H9 (cell line): ENCODE results near the gene GATA2. TPM values are rescaled to one million over a fixed set of nuclear protein-coding genes. Genes with fewer than 3 reads are reported as not detected.

ENCODE experiments used
- DNase-seq: peaks from one replicate; pipeline ENCODE4 v3.0.0-alpha.2; 2017
- H2AFZ ChIP-seq: one replicate; pipeline ENCODE4 v1.6.1; 2013; ENCODE audit warnings: mild to moderate bottlenecking, low read length, control low read depth, moderate library complexity
- H2AK5ac ChIP-seq: 2 replicates; pipeline ENCODE4 v1.6.1; 2013; ENCODE audit warnings: low read length, control low read depth, mixed read lengths; ENCODE audit not compliant: insufficient read length
- H2BK120ac ChIP-seq: one replicate; pipeline ENCODE4 v1.6.1; 2013; ENCODE audit warnings: low read depth, mild to moderate bottlenecking, low read length, control low read depth, inconsistent platforms; ENCODE audit not compliant: poor library complexity, severe bottlenecking
- H2BK12ac ChIP-seq: 2 replicates; pipeline ENCODE4 v1.6.1; 2013; ENCODE audit warnings: low read length, control low read depth, mixed read lengths, low read depth; ENCODE audit not compliant: insufficient read length
- H2BK15ac ChIP-seq: 2 replicates; pipeline ENCODE4 v1.6.1; 2013; ENCODE audit warnings: low read depth, low read length, control low read depth
- H2BK20ac ChIP-seq: one replicate; pipeline ENCODE4 v1.6.1; 2013; ENCODE audit warnings: low read depth, mild to moderate bottlenecking, low read length, control low read depth, inconsistent platforms; ENCODE audit not compliant: poor library complexity, severe bottlenecking
- H2BK5ac ChIP-seq: 2 replicates; pipeline ENCODE4 v1.6.1; 2013; ENCODE audit warnings: low read length, control low read depth, mixed read lengths; ENCODE audit not compliant: insufficient read length
- H3K14ac ChIP-seq: 2 replicates; pipeline ENCODE4 v1.6.1; 2013; ENCODE audit warnings: low read length, control low read depth; ENCODE audit not compliant: insufficient read depth
- H3K18ac ChIP-seq: 2 replicates; pipeline ENCODE4 v1.6.1; 2013; ENCODE audit warnings: low read depth, mild to moderate bottlenecking, mixed read lengths, low read length, control low read depth; ENCODE audit not compliant: insufficient read length
- H3K23ac ChIP-seq: 2 replicates; pipeline ENCODE4 v1.6.1; 2013; ENCODE audit warnings: low read length, control low read depth, mixed read lengths, low read depth; ENCODE audit not compliant: insufficient read length
- H3K23me2 ChIP-seq: 2 replicates; pipeline ENCODE4 v1.6.1; 2013; ENCODE audit warnings: low read depth, mild to moderate bottlenecking, mixed read lengths, low read length, control low read depth; ENCODE audit not compliant: insufficient read length, poor library complexity, severe bottlenecking
- H3K27ac ChIP-seq: 2 replicates; pipeline ENCODE4 v1.5.1; 2013; ENCODE audit warnings: low read length, control low read depth, mixed read lengths, low read depth; ENCODE audit not compliant: insufficient read length
- H3K27me3 ChIP-seq: 2 replicates; pipeline ENCODE4 v1.6.1; 2013; ENCODE audit warnings: low read length, control low read depth, inconsistent platforms; ENCODE audit not compliant: insufficient read depth
- H3K4ac ChIP-seq: 2 replicates; pipeline ENCODE4 v1.6.1; 2013; ENCODE audit warnings: low read depth, mild to moderate bottlenecking, control low read depth, inconsistent platforms, low read length, moderate library complexity
- H3K4me1 ChIP-seq: 2 replicates; pipeline ENCODE4 v1.6.1; 2013; ENCODE audit warnings: low read length, control low read depth, inconsistent platforms; ENCODE audit not compliant: insufficient read depth
- H3K4me2 ChIP-seq: 2 replicates; pipeline ENCODE4 v1.6.1; 2013; ENCODE audit warnings: low read length, control low read depth, mixed read lengths; ENCODE audit not compliant: insufficient read length, insufficient read depth
- H3K56ac ChIP-seq: 2 replicates; pipeline ENCODE4 v1.6.1; 2013; ENCODE audit warnings: low read depth, mild to moderate bottlenecking, mixed read lengths, low read length, control low read depth; ENCODE audit not compliant: insufficient read length
- H3K79me1 ChIP-seq: 2 replicates; pipeline ENCODE4 v1.6.1; 2013; ENCODE audit warnings: low read depth, mild to moderate bottlenecking, moderate library complexity, low read length, control low read depth, inconsistent platforms; ENCODE audit not compliant: insufficient read depth, poor library complexity, severe bottlenecking
- H3K79me2 ChIP-seq: 2 replicates; pipeline ENCODE4 v1.6.1; 2013; ENCODE audit warnings: low read length, control low read depth, inconsistent platforms; ENCODE audit not compliant: insufficient read depth
- H3K9ac ChIP-seq: 2 replicates; pipeline ENCODE4 v1.6.1; 2013; ENCODE audit warnings: low read length, control low read depth, mixed read lengths; ENCODE audit not compliant: insufficient read length; ENCODE audit errors: extremely low read depth
- H3K9me3 ChIP-seq: one replicate; pipeline ENCODE4 v1.6.1; 2013; ENCODE audit warnings: low read depth, low read length, inconsistent platforms; ENCODE audit not compliant: control insufficient read depth
- H3T11ph ChIP-seq: one replicate; pipeline ENCODE4 v1.6.1; 2013; ENCODE audit warnings: mild to moderate bottlenecking, low read length, control low read depth, inconsistent platforms
- H4K20me1 ChIP-seq: one replicate; pipeline ENCODE4 v1.6.1; 2013; ENCODE audit not compliant: control insufficient read depth, insufficient read length, insufficient read depth
- H4K5ac ChIP-seq: 2 replicates; pipeline ENCODE4 v1.6.1; 2013; ENCODE audit warnings: low read depth, mild to moderate bottlenecking, mixed read lengths, low read length, control low read depth; ENCODE audit not compliant: insufficient read length
- H4K8ac ChIP-seq: replicated peaks from 2 replicates; pipeline ENCODE4 v1.6.1; 2013; ENCODE audit warnings: low read length, control low read depth, mixed read lengths, low read depth; ENCODE audit not compliant: insufficient read length
- H4K91ac ChIP-seq: 2 replicates; pipeline ENCODE4 v1.6.1; 2013; ENCODE audit warnings: low read depth, mild to moderate bottlenecking, moderate library complexity, mixed read lengths, low read length, control low read depth; ENCODE audit not compliant: insufficient read length
- H3K27ac Mint-ChIP-seq, 3 experiments: 2 replicates in 2 of 3; 3 replicates in 1 of 3; pipeline ENCODE4 v1.8.0; 2020 to 2021; ENCODE audit warnings: mixed read lengths in 3 of 3, mild to moderate bottlenecking in 1 of 3, moderate library complexity in 1 of 3
- H3K27me3 Mint-ChIP-seq: 2 replicates; pipeline ENCODE4 v1.8.0; 2021; ENCODE audit warnings: low read depth, mild to moderate bottlenecking, moderate library complexity, mixed read lengths
- H3K36me3 Mint-ChIP-seq, 3 experiments: 2 replicates in 2 of 3; 3 replicates in 1 of 3; pipeline ENCODE4 v1.8.0; 2020 to 2021; ENCODE audit warnings: low read depth in 3 of 3, mixed read lengths in 3 of 3; ENCODE audit not compliant: insufficient read depth in 1 of 3
- H3K4me1 Mint-ChIP-seq, 2 experiments: 2 replicates each; pipeline ENCODE4 v1.8.0; 2020; ENCODE audit warnings: mixed read lengths in 2 of 2
- H3K4me3 Mint-ChIP-seq, 2 experiments: 2 replicates in 1 of 2; 3 replicates in 1 of 2; pipeline ENCODE4 v1.8.0; 2020 to 2021; ENCODE audit warnings: mild to moderate bottlenecking in 2 of 2, mixed read lengths in 2 of 2, moderate library complexity in 1 of 2
- H3K9me3 Mint-ChIP-seq, 2 experiments: 2 replicates in 1 of 2; 3 replicates in 1 of 2; pipeline ENCODE4 v1.8.0; 2020; ENCODE audit warnings: mild to moderate bottlenecking in 2 of 2, mixed read lengths in 2 of 2, moderate library complexity in 1 of 2
- WGBS: extraction: QIAGEN DNeasy Blood & Tissue Kit; methylation state at CpG from one replicate; pipeline ENCODE4 v1.1.7; 2013; ENCODE audit warnings: missing lambda C conversion rate, low lambda C conversion rate, mixed read lengths; ENCODE audit not compliant: insufficient read length; ENCODE audit errors: extremely low coverage; 5-methylcytosine and 5-hydroxymethylcytosine counted together
- total RNA-seq: library from RNA; stranded (reverse); gene quantifications from 2 replicates; pipeline ENCODE4 v1.2.1, GENCODE V29; 2021
- TF ChIP-seq, protein P1 (sequence below): fragments of 200-600 bp; sonication (generic); conservative IDR thresholded peaks from 3 replicates; pipeline ENCODE4 v1.8.0; 2021; ENCODE audit warnings: antibody characterized with exemption, mild to moderate bottlenecking

The GATA2 gene
- total RNA-seq, 1 experiment from 2014 or later = 1.9 TPM

DNA sequence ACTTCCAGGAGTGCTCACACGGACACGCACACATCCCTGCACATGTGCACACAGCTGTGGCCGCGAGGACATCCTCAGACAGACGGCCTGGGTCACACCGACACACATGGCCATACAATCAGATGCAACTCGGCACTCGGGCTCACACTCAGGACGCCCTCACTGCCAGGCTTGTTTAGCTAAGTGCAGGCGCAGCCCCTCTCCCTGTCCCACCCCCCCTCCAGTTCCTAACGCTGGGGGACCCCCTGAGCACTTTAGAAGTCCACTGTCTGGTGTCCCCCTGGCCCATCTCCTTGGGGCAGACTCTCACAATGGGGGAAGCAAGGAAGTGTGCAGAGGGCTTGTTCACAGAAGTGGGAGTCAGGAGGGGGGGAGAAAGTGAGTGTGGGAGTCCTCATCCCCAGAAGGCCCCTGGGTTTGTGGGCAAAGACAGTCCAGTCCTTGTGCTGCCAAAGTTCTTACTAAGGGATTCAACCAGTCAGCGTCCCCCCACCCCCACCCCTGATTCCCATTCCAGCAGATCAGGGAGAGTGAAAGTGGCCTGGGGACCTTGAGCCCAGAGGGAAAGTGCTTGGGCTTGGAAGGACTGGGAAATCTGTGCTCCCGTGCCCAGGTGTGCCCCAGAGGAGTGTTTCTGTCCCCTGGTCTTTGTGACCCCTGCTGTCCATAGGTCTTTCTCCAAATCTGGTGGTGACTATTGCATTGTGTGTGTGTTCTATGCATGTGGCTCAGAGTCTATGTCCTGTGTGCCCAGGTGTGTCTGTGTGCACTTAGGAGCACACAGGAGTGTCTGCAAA, 767 bp upstream of the GATA2 start:
- no peak overlapping the region for H2BK120ac ChIP-seq

More for the DNA sequence above, 767 bp upstream of the GATA2 start:
- Mint-ChIP-seq H3K27me3 (peaks cover 97% of the 10 kb centered on the region), H3K36me3 (no peaks in the 10 kb centered on the region; a peak in 2 of 7 replicates), H3K27ac (no peak overlapping the region; a peak in 1 of 7 replicates), H3K4me3 (peak overlapping the region; percentile 38 to 75; a peak in 4 of 5 replicates), H3K4me1 (peaks cover 25 to 49% of the 10 kb centered on the region in 2 experiments), H3K9me3 (peaks cover 3 to 4% of the 10 kb centered on the region in 2 experiments; a peak in 2 of 5 replicates)
- no peak overlapping the region for H2BK15ac ChIP-seq
- H2BK5ac ChIP-seq = no peak overlapping the region
- no peak overlapping the region for H3K23ac ChIP-seq
- no peak overlapping the region for H2BK12ac ChIP-seq
- H3K18ac ChIP-seq = peak overlapping the region; percentile 52
- no peak overlapping the region for H3K4me2 ChIP-seq
- TF ChIP-seq, protein P1, sequence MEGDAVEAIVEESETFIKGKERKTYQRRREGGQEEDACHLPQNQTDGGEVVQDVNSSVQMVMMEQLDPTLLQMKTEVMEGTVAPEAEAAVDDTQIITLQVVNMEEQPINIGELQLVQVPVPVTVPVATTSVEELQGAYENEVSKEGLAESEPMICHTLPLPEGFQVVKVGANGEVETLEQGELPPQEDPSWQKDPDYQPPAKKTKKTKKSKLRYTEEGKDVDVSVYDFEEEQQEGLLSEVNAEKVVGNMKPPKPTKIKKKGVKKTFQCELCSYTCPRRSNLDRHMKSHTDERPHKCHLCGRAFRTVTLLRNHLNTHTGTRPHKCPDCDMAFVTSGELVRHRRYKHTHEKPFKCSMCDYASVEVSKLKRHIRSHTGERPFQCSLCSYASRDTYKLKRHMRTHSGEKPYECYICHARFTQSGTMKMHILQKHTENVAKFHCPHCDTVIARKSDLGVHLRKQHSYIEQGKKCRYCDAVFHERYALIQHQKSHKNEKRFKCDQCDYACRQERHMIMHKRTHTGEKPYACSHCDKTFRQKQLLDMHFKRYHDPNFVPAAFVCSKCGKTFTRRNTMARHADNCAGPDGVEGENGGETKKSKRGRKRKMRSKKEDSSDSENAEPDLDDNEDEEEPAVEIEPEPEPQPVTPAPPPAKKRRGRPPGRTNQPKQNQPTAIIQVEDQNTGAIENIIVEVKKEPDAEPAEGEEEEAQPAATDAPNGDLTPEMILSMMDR = no peak
- H3K4me1 ChIP-seq = no peaks in the 10 kb centered on the region
- H2AK5ac ChIP-seq = no peak overlapping the region
- no peak overlapping the region for H4K5ac ChIP-seq
- WGBS = no CpG with 5 or more reads among the region's 13 CpGs
- peaks cover 3% of the 10 kb centered on the region for H4K20me1 ChIP-seq
- H3K27me3 ChIP-seq = peaks cover 84% of the 10 kb centered on the region
- no peaks in the 10 kb centered on the region for H3K79me2 ChIP-seq
- H2BK20ac ChIP-seq = no peak overlapping the region
- H3K56ac ChIP-seq = no peak overlapping the region
- no peak overlapping the region for H3K4ac ChIP-seq
- H4K8ac ChIP-seq = no peak overlapping the region
- H4K91ac ChIP-seq = no peak overlapping the region
- H3K79me1 ChIP-seq = no peaks in the 10 kb centered on the region
- H3K9ac ChIP-seq = no peak overlapping the region
- H3K14ac ChIP-seq = no peak overlapping the region
- H3K27ac ChIP-seq = no peak overlapping the region
- DNase-seq = peak; percentile 51
- no peak overlapping the region for H2AFZ ChIP-seq
- H3K23me2 ChIP-seq = peaks cover 10% of the 10 kb centered on the region
- no peaks in the 10 kb centered on the region for H3K9me3 ChIP-seq
- no peak overlapping the region for H3T11ph ChIP-seq
